Ovary (tissue), 9 donors: ENCODE results near the gene GALNT12. TPM values are rescaled to one million over a fixed set of nuclear protein-coding genes. Genes with fewer than 3 reads are reported as not detected.

Experiments used
- DNase-seq, 5 donors: peaks; one replicate each; pipeline ENCODE4 v3.0.0-alpha.2; 2019 to 2020
- H3K27ac ChIP-seq, 2 donors: fragments of 200-600 bp; one replicate each; pipeline versions ENCODE4 v1.5.1 to v1.8.0; 2019 to 2022
- H3K27me3 ChIP-seq: fragments of 200-600 bp; one replicate; pipeline ENCODE4 v1.8.0; 2022
- H3K36me3 ChIP-seq: fragments of 200-600 bp; sonication (generic); one replicate; pipeline ENCODE4 v1.5.1; 2019
- H3K4me1 ChIP-seq: one replicate; pipeline ENCODE4 v1.8.1; 2013; ENCODE audit warnings: mild to moderate bottlenecking, moderate library complexity; ENCODE audit not compliant: insufficient read depth
- H3K4me3 ChIP-seq: fragments of 200-600 bp; sonication (generic); one replicate; pipeline ENCODE4 v1.5.1; 2017
- H3K9me3 ChIP-seq, 2 donors: fragments of 200-600 bp in 1 of 2; sonication (generic) in 1 of 2; one replicate each; pipeline versions ENCODE4 v1.5.1 to v1.8.1; 2013 to 2019; ENCODE audit warnings: mild to moderate bottlenecking in 1 of 2, moderate library complexity in 1 of 2
- CTCF ChIP-seq, 3 donors: fragments of 450-650 bp in 2 of 3; fragments of 200-600 bp in 1 of 3; IDR thresholded peaks; one replicate each; pipeline versions ENCODE4 v1.5.1 to v1.8.0; 2016 to 2022; ENCODE audit warnings: antibody characterized with exemption in 3 of 3, mild to moderate bottlenecking in 1 of 3
- EP300 ChIP-seq: sonication (generic); formaldehyde crosslinking; IDR thresholded peaks from one replicate; pipeline ENCODE4 v1.6.1; 2017; ENCODE audit warnings: antibody characterized with exemption
- POLR2A ChIP-seq: fragments of 450-650 bp; IDR thresholded peaks from one replicate; pipeline ENCODE4 v1.6.1; 2017; ENCODE audit warnings: antibody characterized with exemption, mild to moderate bottlenecking, moderate library complexity
- WGBS, 3 donors: extraction: QIAGEN DNeasy Blood & Tissue Kit in 1 of 3; methylation state at CpG; one replicate each; pipeline versions ENCODE4 v1.1.5 to v1.1.7; 2013 to 2017; 5-methylcytosine and 5-hydroxymethylcytosine counted together
- intact Hi-C, 4 donors: fragments of 100-400 bp; cut with DNase I; formaldehyde crosslinking; loops; one replicate each; pipeline versions ENCODE4 v1.11.0 to v1.15.1; 2022 to 2023
- polyA plus RNA-seq, 2 donors: library from polyadenylated mRNA; stranded (reverse); fragments of 200-250 nt in 1 of 2; fragments of 350-450 nt in 1 of 2; fragmentation: Illumina TruSeq in 1 of 2; extraction: RNeasy Lipid Tissue Mini Kit (QIAGEN cat#74804) in 1 of 2; gene quantifications; one replicate each; pipeline ENCODE4 v1.2.3, GENCODE V29; 2013 to 2014
- total RNA-seq, 7 donors: library from RNA; depleted of rRNA in 2 of 7; stranded (reverse); fragments of >200 nt in 2 of 7; fragmentation: NEBNext Ultra II Directional in 3 of 7; extraction: Animal tissue kit (Norgen Biotek cat#: 25700) in 3 of 7; gene quantifications; one replicate each; pipeline versions ENCODE4 v1.1.0 to v1.2.4, GENCODE V29; 2016 to 2023
- donor health status: DM: no; HTN: no; CAD: no; lungs with moderate emphysema.
- donor health status: DM: no; HTN: no; CAD: no.
- donor health status: Bipolar disorder and iron deficiency.
- donor health status: DM: yes; HTN: yes; CAD: no.
- donor health status: DM: no; HTN: no; CAD: no.
- donor health status: DM: yes; HTN: yes; CAD: no.

Gene GALNT12
- total and polyA plus RNA-seq, 9 donors = 0.23 to 7.0 (median 1.4) TPM

- intact Hi-C loops = loop anchor here in 1 of 4 donors (10.0 kb wide), 1 partner anchor 291 kb away; no protein-coding TSS in a partner anchor
- TF ChIP-seq EP300 (no peak), POLR2A (no peak), CTCF (IDR thresholded peaks at IDR 0.05) (no peak)
- Histone ChIP-seq H3K27ac (no peak overlapping the region), H3K4me1 (peaks cover 2% of the 10 kb centered on the region), H3K27me3 (no peaks in the 10 kb centered on the region), H3K9me3 (no peaks in the 10 kb centered on the region), H3K36me3 (no peaks in the 10 kb centered on the region), H3K4me3 (no peak overlapping the region)
- DNase-seq = no peak
- 38 to 56% (median 55%) methylated on average over 2 of the region's 2 CpGs for WGBS, 3 donors
These were observed 46.8 kb downstream of the GALNT12 start for GRCh38 chr9:98854266-98854665.

- TF ChIP-seq EP300 (no peak), POLR2A (no peak), CTCF (IDR thresholded peaks at IDR 0.05) (no peak)
- H3K9me3 ChIP-seq = no peaks in the 10 kb centered on the region
- no peak overlapping the region for H3K27ac ChIP-seq
- peaks cover 2% of the 10 kb centered on the region for H3K4me1 ChIP-seq
- intact Hi-C loops = loop anchor here in 2 of 4 donors (5.0 to 10.0 kb wide), 2 partner anchors 147 to 289 kb away; no protein-coding TSS in a partner anchor
- H3K36me3 ChIP-seq = no peaks in the 10 kb centered on the region
- DNase-seq = no peak
- H3K27me3 ChIP-seq = no peaks in the 10 kb centered on the region
- no peak overlapping the region for H3K4me3 ChIP-seq
- WGBS, 3 donors = 98 to 100% (median 100%) methylated on average over 1 of the region's 1 CpG
These were observed 48.1 kb downstream of the GALNT12 start for GRCh38 chr9:98855592-98855991.

- WGBS, 3 donors = 15 to 20% (median 18%) methylated on average over 5 of the region's 5 CpGs
- Histone ChIP-seq H3K27ac (no peak overlapping the region), H3K36me3 (no peaks in the 10 kb centered on the region), H3K27me3 (no peaks in the 10 kb centered on the region), H3K9me3 (no peaks in the 10 kb centered on the region), H3K4me1 (peaks cover 2% of the 10 kb centered on the region), H3K4me3 (no peak overlapping the region)
- DNase-seq = no peak
- no peak for TF ChIP-seq CTCF (IDR thresholded peaks at IDR 0.05)
- TF ChIP-seq POLR2A = no peak
- no peak for TF ChIP-seq EP300
- intact Hi-C loops = loop anchor here in 2 of 4 donors (5.0 to 10.0 kb wide), 2 partner anchors 145 to 288 kb away; no protein-coding TSS in a partner anchor
These were observed 49.5 kb downstream of the GALNT12 start for GRCh38 chr9:98856982-98857381.

- TF ChIP-seq EP300 = no peak
- no peak for TF ChIP-seq CTCF (IDR thresholded peaks at IDR 0.05)
- TF ChIP-seq POLR2A = no peak
- WGBS, 3 donors = 91 to 95% (median 92%) methylated on average over 5 of the region's 5 CpGs
- Histone ChIP-seq H3K9me3 (no peaks in the 10 kb centered on the region), H3K36me3 (no peaks in the 10 kb centered on the region), H3K4me3 (no peak overlapping the region), H3K27me3 (no peaks in the 10 kb centered on the region), H3K4me1 (peaks cover 2% of the 10 kb centered on the region), H3K27ac (no peak overlapping the region)
- intact Hi-C loops = loop anchor here (5.0 to 10.0 kb wide), 6 partner anchors 75 to 285 kb away; no protein-coding TSS in a partner anchor
- DNase-seq = no peak
These were observed 52.5 kb downstream of the GALNT12 start for GRCh38 chr9:98859941-98860340.
